GM18868 (cell line): Measurements from ENCODE around the gene ALDH8A1.

ENCODE experiments used
- ATAC-seq: cut with Tn5 transposase; IDR thresholded peaks from one replicate; pipeline ENCODE4 v1.9.1; 2021; ENCODE audit warnings: mild to moderate bottlenecking, moderate library complexity; ENCODE audit not compliant: unreplicated experiment

Gene ALDH8A1

DNA sequence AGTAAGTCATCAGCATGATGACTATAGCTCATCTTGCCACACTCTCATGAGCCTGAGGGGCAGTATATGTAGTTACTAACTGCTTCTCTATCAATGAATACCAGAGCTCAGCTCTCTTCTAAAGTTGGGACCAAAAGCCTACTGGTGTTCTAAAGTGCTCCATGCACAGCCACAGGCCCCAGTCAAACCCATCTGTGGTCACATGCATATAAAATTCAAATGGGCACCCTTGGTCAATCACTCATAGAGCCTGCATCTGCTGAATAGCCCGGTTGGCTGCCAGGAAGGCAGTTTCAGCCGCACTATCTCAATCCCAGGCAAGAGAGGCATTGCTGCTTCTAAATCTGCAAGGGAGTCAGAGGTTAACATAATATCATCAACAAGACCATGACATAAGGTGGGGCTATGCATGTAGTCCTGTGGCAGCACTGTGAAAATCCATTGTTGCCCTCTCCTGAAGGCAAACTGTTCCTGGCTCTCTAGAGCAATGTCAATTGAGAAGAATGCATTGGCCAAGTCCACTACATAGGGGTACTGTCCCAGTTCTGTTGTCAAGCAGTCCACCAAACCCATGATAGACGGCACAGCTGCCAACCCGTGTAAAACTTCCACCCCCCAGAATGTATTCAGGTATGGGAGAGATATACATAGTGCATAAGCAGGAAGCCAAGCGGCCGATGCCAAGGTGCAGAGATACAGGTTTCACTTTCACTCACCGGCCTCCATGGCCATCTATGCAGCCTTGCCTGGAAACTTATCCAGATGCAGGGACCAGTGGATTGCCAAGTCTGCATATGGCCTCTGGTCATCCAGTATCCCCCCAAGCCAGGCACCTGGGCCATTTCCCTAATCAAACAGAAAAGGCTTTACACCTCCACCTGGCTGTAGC, 76.2 kb downstream of the ALDH8A1 start:
- ATAC-seq = peak; percentile 33

DNA sequence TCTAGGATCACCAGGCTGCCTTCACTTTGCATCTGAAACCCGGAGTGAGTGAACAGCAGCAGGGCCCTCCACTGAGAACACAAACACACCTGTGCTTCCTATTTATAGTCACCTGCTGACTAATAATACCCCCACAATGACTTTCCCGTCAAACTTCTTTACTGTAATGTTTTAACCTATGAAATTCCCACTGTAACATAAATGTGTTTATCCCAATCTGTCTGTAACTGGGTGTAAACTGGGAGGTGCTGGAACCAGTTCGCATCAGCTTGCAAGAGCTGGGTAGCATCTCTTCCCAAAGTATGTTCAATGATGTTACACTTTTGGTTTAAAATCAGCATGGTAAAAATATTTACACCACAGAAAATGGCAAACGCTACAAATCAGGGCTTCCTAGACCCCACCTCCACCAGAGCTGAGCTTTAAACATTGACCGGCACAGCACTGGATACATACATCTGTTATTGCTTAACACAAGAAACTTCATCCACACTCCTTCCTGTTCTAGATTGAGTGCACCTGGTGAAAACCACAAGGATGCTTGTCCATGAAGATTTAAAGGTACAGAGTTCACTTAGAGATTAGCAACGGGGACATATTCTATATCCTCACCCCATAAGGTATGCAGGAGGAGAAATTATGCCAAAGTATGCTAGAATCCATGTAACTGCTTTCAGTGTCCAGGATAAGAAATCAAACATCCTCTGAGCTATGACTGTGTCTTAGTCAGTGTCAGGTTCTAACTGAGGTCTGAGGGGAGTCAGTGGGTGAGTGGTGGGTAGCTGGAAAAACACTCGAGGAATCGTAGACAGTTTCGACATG, 79.0 kb downstream of the ALDH8A1 start:
- ATAC-seq = peak; percentile 74

DNA sequence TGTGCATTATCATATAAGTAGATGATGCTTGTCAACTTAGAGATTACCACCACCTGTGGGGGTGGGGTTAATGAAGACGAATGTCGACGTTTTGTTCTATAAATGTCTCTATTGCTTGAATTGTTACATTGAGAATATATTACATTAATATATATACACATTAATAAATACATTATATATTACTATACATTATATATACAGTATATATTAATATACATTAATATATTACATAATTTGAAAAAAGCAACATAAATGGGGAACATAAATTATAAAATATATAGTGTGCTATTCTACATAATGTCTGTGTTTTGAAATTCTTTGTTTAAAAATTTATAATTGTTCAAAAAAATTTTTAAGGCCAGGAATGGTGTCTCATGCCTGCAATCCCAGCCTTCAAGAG, 81.1 kb downstream of the ALDH8A1 start:
- no peak for ATAC-seq
